CD4-positive, alpha-beta T cell treated with Interferon gamma for 1 hour (primary cell): ENCODE data around the gene APOBEC3B.
"Not testable (repeated sequence)": the region's sequence is repeated elsewhere in the genome, so short reads cannot be mapped to it uniquely, and the experiment has no call there.

ENCODE experiments used
- DNase-seq: peaks from one replicate; pipeline ENCODE4 v3.0.0-alpha.2; 2020

Gene APOBEC3B

GRCh38 chr22:39037071-39037470, 54.9 kb downstream of the APOBEC3B start:
- not testable (repeated sequence) for DNase-seq

DNA sequence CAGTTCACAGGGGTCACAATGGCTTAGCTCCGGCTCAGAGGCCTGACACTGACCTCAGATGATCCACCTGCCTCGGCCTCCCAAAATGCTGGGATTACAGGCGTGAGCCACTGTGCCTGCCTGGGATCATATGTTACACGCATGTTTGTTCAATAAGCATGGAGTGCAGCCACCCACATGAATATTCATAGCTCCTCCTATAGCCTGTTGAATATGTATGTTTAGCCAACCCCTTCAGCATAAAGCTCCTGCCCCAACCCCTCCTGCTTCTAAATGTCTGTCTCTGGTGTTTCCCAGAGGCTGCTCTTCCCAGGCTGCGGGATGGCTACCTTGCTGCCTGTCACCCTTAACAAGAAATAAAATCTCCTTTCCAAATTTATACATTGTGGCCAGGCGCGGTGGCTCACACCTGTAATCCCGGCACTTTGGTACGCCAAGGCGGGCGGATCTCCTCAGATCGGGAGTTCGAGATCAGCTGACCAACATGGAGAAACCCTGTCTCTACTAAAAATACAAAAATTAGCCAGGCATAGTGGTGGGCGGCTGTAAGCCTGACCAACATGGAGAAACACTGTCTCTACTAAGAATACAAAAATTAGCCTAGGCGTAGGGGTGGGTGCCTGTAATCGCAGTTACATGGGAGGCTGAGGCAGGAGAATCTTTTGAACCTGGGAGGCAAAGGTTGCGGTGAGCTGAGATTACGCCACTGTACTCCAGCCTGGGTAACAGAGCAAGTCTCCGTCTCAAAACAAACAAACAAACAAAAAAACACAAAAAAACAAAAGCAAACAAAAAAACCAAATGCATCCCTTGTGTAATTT, 57.4 kb downstream of the APOBEC3B start:
- DNase-seq, result no peak

DNA sequence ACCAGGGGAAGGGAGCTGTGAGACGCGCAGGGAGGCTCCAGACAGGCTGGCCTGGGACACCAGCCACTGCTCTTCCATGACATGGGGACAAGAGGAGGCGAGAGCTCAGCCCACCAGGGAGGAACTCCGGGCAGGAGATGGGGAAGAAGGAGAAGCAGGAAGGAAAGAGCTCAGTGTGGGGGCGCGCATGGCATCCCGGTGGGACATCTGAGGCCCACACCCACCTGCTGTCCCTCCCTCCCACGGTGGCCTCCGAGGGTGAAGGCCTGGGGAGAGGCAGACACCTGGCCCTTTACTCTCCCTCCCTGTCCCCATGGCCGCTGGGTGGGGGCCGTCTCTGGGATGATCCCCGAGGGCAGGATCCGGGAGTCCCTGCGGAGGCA, 58.0 kb downstream of the APOBEC3B start:
- DNase-seq, result not testable (repeated sequence)

- DNase-seq, result peak; percentile 79
These were observed 58.6 kb downstream of the APOBEC3B start, which contains the start of gene APOBEC3F for GRCh38 chr22:39040538-39041296. Gene APOBEC3F (plus strand): TSS chr22:39040864. CDS start chr22:39040961, 97 bp downstream.

GRCh38 chr22:39041908-39042307, 59.8 kb downstream of the APOBEC3B start:
- no peak for DNase-seq
